ENCODE measurements around the gene LUC7L3.

- TF ChIP-seq YY1 (IDR thresholded peaks at IDR 0.05; ENCODE audit: insufficient read depth, insufficient read length): no peak
- no peak for TF ChIP-seq SUZ12 (IDR thresholded peaks at IDR 0.05; ENCODE audit: extremely low read depth, insufficient read depth, insufficient read length)
- TF ChIP-seq ZNF274 (IDR thresholded peaks at IDR 0.05; ENCODE audit: low read depth, low read length): no peak
These were observed 43.8 kb upstream of the LUC7L3 start for GRCh38 chr17:50675627-50676026.
